OCI-LY1 (cell line): ENCODE results near the gene NR2F1-AS1.

Source experiments
- H2AFZ ChIP-seq: fragments of 200-600 bp; sonication (generic), shearing (Covaris generic); 2 replicates; pipeline ENCODE4 v1.6.0; 2014; ENCODE audit warnings: antibody characterized with exemption, mild to moderate bottlenecking, low read length
- H3F3A ChIP-seq: fragments of 200-600 bp; sonication (generic), shearing (Covaris generic); 2 replicates; pipeline ENCODE4 v1.6.0; 2014; ENCODE audit warnings: mild to moderate bottlenecking, antibody characterized with exemption, low read length, moderate library complexity; ENCODE audit not compliant: insufficient read depth
- H3K27ac ChIP-seq: fragments of 200-600 bp; sonication (generic); 2 replicates; pipeline ENCODE4 v1.5.1; 2014; ENCODE audit warnings: low read length, mixed run types, mild to moderate bottlenecking, low read depth; ENCODE audit not compliant: poor library complexity, severe bottlenecking
- H3K27me3 ChIP-seq: fragments of 200-600 bp; sonication (generic); 2 replicates; pipeline ENCODE4 v1.6.0; 2014; ENCODE audit warnings: antibody characterized with exemption, mild to moderate bottlenecking, low read length, moderate library complexity; ENCODE audit not compliant: insufficient read depth
- H3K36me3 ChIP-seq: fragments of 200-600 bp; sonication (generic); 2 replicates; pipeline ENCODE4 v1.6.1; 2014; ENCODE audit warnings: mild to moderate bottlenecking, antibody characterized with exemption, low read length, moderate library complexity, mixed read lengths; ENCODE audit not compliant: insufficient read depth
- H3K4me1 ChIP-seq: fragments of 200-600 bp; sonication (generic); 2 replicates; pipeline ENCODE4 v1.5.1; 2014; ENCODE audit warnings: mild to moderate bottlenecking, low read length, moderate library complexity; ENCODE audit not compliant: insufficient read depth, severe bottlenecking
- H3K4me2 ChIP-seq: fragments of 200-600 bp; sonication (generic), shearing (Covaris generic); 2 replicates; pipeline ENCODE4 v1.6.1; 2014; ENCODE audit warnings: low read length
- H3K4me3 ChIP-seq: fragments of 200-600 bp; sonication (generic); 2 replicates; pipeline ENCODE4 v1.5.1; 2014; ENCODE audit warnings: low read length, low read depth, mild to moderate bottlenecking, mixed read lengths; ENCODE audit not compliant: poor library complexity, severe bottlenecking
- H3K79me2 ChIP-seq: fragments of 200-600 bp; shearing (Covaris generic); 2 replicates; pipeline ENCODE4 v1.6.1; 2016; ENCODE audit warnings: mixed run types, low read length, mixed read lengths; ENCODE audit not compliant: insufficient read depth
- H3K9ac ChIP-seq: fragments of 200-600 bp; sonication (generic), shearing (Covaris generic); 2 replicates; pipeline ENCODE4 v1.6.1; 2014; ENCODE audit warnings: mild to moderate bottlenecking, low read length, mixed read lengths
- H3K9me2 ChIP-seq: fragments of 200-600 bp; sonication (generic), shearing (Covaris generic); 2 replicates; pipeline ENCODE4 v1.6.1; 2014; ENCODE audit warnings: low read depth, mild to moderate bottlenecking, low read length, mixed read lengths
- H3K9me3 ChIP-seq: fragments of 200-600 bp; shearing (Covaris generic); 2 replicates; pipeline ENCODE4 v1.6.1; 2014; ENCODE audit warnings: low read length, mixed read lengths
- H4K20me1 ChIP-seq: fragments of 200-600 bp; sonication (generic), shearing (Covaris generic); 2 replicates; pipeline ENCODE4 v1.6.0; 2016; ENCODE audit warnings: mild to moderate bottlenecking, low read length; ENCODE audit not compliant: insufficient read depth
- EZH2 ChIP-seq: fragments of 200-600 bp; sonication (generic), shearing (Covaris generic); IDR thresholded peaks from 2 replicates; pipeline ENCODE4 v1.8.0; 2017; ENCODE audit warnings: borderline replicate concordance, mixed run types, mild to moderate bottlenecking, antibody characterized with exemption, low read length, moderate library complexity, mixed read lengths
- TF ChIP-seq, protein P1 (sequence below): fragments of 200-600 bp; sonication (generic), shearing (Covaris generic); IDR thresholded peaks from 2 replicates; pipeline ENCODE4 v1.5.1; 2017; ENCODE audit warnings: mild to moderate bottlenecking, antibody characterized with exemption, low read length, moderate library complexity, mixed read lengths

Gene NR2F1-AS1

DNA sequence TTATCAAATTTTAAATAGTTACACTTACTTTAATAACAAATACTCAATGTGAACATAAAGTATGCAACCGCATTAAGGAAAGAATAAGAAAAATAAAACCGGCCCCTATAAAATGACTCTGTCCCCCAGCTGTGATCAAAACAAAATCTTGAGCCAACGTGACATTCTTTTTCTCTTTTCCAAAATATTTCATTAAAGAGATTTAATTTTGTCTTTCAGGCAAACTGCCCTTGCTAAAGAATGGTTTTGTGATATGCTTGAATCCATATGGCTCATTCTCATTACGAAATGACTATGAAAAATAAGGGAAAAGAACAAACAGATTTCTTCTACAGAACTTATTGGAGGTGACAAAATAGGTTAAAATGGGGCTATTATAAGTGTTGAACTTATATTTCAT, 197.0 kb downstream of the NR2F1-AS1 start:
- Histone ChIP-seq H3K4me3 (no peak overlapping the region), H3K79me2 (no peaks in the 10 kb centered on the region), H3K27me3 (no peaks in the 10 kb centered on the region), H3K36me3 (no peaks in the 10 kb centered on the region), H3K27ac (no peak overlapping the region), H3K9ac (no peak overlapping the region), H2AFZ (no peak overlapping the region), H3K9me3 (no peaks in the 10 kb centered on the region), H3K4me2 (no peak overlapping the region), H4K20me1 (no peaks in the 10 kb centered on the region), H3K9me2 (no peaks in the 10 kb centered on the region), H3K4me1 (no peaks in the 10 kb centered on the region), H3F3A (no peaks in the 10 kb centered on the region)
- TF ChIP-seq EZH2: no peak

GRCh38 chr5:93382188-93382825, 198.7 kb downstream of the NR2F1-AS1 start:
- Histone ChIP-seq H3K4me1 (no peaks in the 10 kb centered on the region), H3K9me3 (no peaks in the 10 kb centered on the region), H3K9me2 (no peaks in the 10 kb centered on the region), H3K79me2 (no peaks in the 10 kb centered on the region), H3F3A (no peaks in the 10 kb centered on the region), H3K27ac (no peak overlapping the region), H3K36me3 (no peaks in the 10 kb centered on the region), H3K4me3 (no peak overlapping the region), H3K27me3 (no peaks in the 10 kb centered on the region), H4K20me1 (no peaks in the 10 kb centered on the region), H3K9ac (no peak overlapping the region), H2AFZ (no peak overlapping the region), H3K4me2 (no peak overlapping the region)
- TF ChIP-seq EZH2: no peak
- TF ChIP-seq, protein P1, sequence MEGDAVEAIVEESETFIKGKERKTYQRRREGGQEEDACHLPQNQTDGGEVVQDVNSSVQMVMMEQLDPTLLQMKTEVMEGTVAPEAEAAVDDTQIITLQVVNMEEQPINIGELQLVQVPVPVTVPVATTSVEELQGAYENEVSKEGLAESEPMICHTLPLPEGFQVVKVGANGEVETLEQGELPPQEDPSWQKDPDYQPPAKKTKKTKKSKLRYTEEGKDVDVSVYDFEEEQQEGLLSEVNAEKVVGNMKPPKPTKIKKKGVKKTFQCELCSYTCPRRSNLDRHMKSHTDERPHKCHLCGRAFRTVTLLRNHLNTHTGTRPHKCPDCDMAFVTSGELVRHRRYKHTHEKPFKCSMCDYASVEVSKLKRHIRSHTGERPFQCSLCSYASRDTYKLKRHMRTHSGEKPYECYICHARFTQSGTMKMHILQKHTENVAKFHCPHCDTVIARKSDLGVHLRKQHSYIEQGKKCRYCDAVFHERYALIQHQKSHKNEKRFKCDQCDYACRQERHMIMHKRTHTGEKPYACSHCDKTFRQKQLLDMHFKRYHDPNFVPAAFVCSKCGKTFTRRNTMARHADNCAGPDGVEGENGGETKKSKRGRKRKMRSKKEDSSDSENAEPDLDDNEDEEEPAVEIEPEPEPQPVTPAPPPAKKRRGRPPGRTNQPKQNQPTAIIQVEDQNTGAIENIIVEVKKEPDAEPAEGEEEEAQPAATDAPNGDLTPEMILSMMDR: no peak

DNA sequence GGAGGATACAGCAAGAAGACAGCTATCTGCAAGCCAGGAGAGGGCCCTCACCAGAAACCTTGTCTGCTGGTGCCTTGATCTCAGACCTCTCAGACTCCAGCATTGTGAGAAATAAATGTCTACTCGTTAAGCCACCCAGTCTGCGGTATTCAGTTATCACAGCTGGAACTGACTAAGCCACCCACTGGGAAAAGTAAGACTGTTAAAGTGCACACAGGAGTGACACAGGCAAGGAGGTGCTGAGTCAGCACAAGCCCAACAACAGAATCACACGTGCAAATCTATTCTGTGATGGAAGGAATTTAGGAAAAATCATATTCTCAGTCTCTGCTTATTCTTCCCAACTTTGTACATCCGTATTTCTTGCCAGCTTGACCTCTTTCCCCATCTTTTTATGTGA, 200.0 kb downstream of the NR2F1-AS1 start:
- no peaks in the 10 kb centered on the region for H3K79me2 ChIP-seq
- TF ChIP-seq, protein P1: no peak
- no peak for TF ChIP-seq EZH2
- no peaks in the 10 kb centered on the region for H3K36me3 ChIP-seq
- H3K27ac ChIP-seq: no peak overlapping the region
- H3K9ac ChIP-seq: no peak overlapping the region
- H2AFZ ChIP-seq: no peak overlapping the region
- no peaks in the 10 kb centered on the region for H3F3A ChIP-seq
- no peaks in the 10 kb centered on the region for H3K9me2 ChIP-seq
- no peak overlapping the region for H3K4me2 ChIP-seq
- no peaks in the 10 kb centered on the region for H4K20me1 ChIP-seq
- H3K9me3 ChIP-seq: no peaks in the 10 kb centered on the region
- H3K27me3 ChIP-seq: no peaks in the 10 kb centered on the region
- H3K4me1 ChIP-seq: no peaks in the 10 kb centered on the region
- H3K4me3 ChIP-seq: no peak overlapping the region

DNA sequence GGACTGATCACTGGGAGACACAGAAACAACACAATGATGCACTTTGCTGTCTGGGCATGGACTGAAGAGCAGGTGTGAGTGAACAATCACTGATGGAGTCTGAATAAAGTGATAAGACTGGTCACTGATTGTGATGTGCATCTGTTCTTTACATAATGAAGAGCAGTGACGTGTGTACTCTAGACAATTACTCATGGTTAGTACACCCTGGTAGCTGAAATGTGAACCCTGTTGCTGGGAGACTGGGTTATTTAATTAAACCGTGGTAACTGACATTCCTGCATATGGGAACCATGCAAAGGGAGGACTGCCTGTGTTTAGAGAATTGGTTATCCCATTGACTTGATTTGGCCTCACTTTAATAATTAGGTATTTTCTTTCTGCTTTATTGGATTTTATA, 202.9 kb downstream of the NR2F1-AS1 start:
- H3K9me3 ChIP-seq: no peaks in the 10 kb centered on the region

More for the DNA sequence above, 202.9 kb downstream of the NR2F1-AS1 start:
- Histone ChIP-seq H3F3A (no peaks in the 10 kb centered on the region), H3K4me2 (no peak overlapping the region), H3K9ac (no peak overlapping the region), H3K4me1 (no peaks in the 10 kb centered on the region), H3K27ac (no peak overlapping the region), H3K27me3 (no peaks in the 10 kb centered on the region), H3K36me3 (no peaks in the 10 kb centered on the region), H4K20me1 (no peaks in the 10 kb centered on the region), H3K79me2 (no peaks in the 10 kb centered on the region), H3K4me3 (no peak overlapping the region), H2AFZ (no peak overlapping the region), H3K9me2 (no peaks in the 10 kb centered on the region)
- TF ChIP-seq, protein P1: no peak
- TF ChIP-seq EZH2: no peak
